BLaER1 treated with 17β-estradiol and CSF1 and Interleukin-3, amounts not matched to agents 10 nM and 100 nM (cell line): ENCODE data around the gene ZNF302.

Source experiments
- H3K27ac ChIP-seq, 11 experiments: shearing (Covaris generic); formaldehyde crosslinking; 2 replicates each; pipeline ENCODE4 v1.8.1; 2022
- H3K27me3 ChIP-seq, 11 experiments: shearing (Covaris generic); formaldehyde crosslinking; 2 replicates each; pipeline ENCODE4 v1.8.1; 2022
- H3K36me3 ChIP-seq, 11 experiments: shearing (Covaris generic); formaldehyde crosslinking; 2 replicates each; pipeline ENCODE4 v1.8.1; 2022
- H3K4me1 ChIP-seq, 10 experiments: shearing (Covaris generic); formaldehyde crosslinking; 2 replicates each; pipeline ENCODE4 v1.8.1; 2022
- H3K4me2 ChIP-seq, 11 experiments: shearing (Covaris generic); formaldehyde crosslinking; 2 replicates each; pipeline ENCODE4 v1.8.1; 2022
- H3K4me3 ChIP-seq, 10 experiments: shearing (Covaris generic); formaldehyde crosslinking; 2 replicates each; pipeline ENCODE4 v1.8.1; 2022
- H3K9ac ChIP-seq, 11 experiments: shearing (Covaris generic); formaldehyde crosslinking; 2 replicates each; pipeline ENCODE4 v1.8.1; 2022
- H3K9me3 ChIP-seq, 11 experiments: shearing (Covaris generic); formaldehyde crosslinking; replicated peaks in 1 of 11; 2 replicates each; pipeline ENCODE4 v1.8.1; 2022
- H4K20me1 ChIP-seq, 11 experiments: shearing (Covaris generic); formaldehyde crosslinking; 2 replicates each; pipeline ENCODE4 v1.8.1; 2022
- Cebpa-rat ChIP-seq, 11 experiments: shearing (Covaris generic); IDR thresholded peaks; 2 replicates each; pipeline ENCODE4 v1.8.1; 2022

ZNF302 gene

DNA sequence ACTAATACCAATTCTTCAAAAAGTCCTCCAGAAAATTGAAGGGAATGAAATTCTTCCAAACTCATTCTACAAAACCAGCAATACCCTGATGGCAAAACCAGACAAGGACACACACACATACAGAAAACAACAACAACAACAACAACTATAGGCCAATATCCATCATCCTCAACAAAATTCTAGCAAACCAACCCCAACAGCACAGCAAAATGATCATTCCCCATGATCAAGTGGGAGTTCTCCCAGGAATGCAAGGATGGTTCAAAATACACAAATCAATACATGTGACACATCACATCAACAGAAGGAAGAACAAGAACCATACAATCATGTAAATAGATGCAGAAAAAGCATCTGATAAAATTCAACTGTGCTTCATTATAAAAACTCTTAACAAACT, 37.9 kb downstream of the ZNF302 start:
- no peak overlapping the region for H3K4me3 ChIP-seq
- H4K20me1 ChIP-seq = no peaks in the 10 kb centered on the region
- H3K27ac ChIP-seq = no peak overlapping the region
- H3K27me3 ChIP-seq = no peaks in the 10 kb centered on the region
- no peak overlapping the region for H3K4me2 ChIP-seq
- TF ChIP-seq Cebpa-rat (IDR thresholded peaks at IDR 0.05) = no peak
- peaks cover 31 to 37% (median 35%) of the 10 kb centered on the region in 11 experiments for H3K9me3 ChIP-seq
- no peaks in the 10 kb centered on the region for H3K36me3 ChIP-seq
- H3K9ac ChIP-seq = no peak overlapping the region
- H3K4me1 ChIP-seq = no peaks in the 10 kb centered on the region

GRCh38 chr19:34722353-34722752, 44.9 kb downstream of the ZNF302 start:
- Histone ChIP-seq H3K4me3 (no peak overlapping the region), H3K4me1 (no peaks in the 10 kb centered on the region), H3K9ac (no peak overlapping the region), H3K27ac (no peak overlapping the region), H3K27me3 (no peaks in the 10 kb centered on the region), H3K9me3 (no peaks in the 10 kb centered on the region), H4K20me1 (no peaks in the 10 kb centered on the region), H3K36me3 (no peaks in the 10 kb centered on the region), H3K4me2 (no peak overlapping the region)
- no peak for TF ChIP-seq Cebpa-rat (IDR thresholded peaks at IDR 0.05)

DNA sequence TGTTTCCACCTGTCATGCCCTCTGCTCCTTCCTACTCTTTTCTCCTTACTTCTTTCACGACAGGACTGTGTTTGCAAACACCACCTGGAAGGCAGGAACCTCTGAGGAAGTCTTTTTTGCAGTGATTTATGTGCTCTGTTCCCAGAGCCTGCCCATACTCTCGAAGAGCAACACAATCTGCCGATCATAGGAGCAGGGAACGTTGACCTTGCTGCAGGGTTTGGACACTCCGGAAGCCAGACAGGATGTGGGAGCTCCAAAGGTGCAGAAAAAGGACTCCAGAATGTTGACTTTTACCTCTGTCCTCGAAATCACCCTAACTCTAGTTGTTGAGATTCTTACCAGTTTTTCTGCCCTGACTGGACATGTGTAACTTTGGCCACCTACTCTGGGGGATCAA, 47.9 kb downstream of the ZNF302 start:
- no peak overlapping the region for H3K27ac ChIP-seq
- H3K36me3 ChIP-seq = no peaks in the 10 kb centered on the region

DNA sequence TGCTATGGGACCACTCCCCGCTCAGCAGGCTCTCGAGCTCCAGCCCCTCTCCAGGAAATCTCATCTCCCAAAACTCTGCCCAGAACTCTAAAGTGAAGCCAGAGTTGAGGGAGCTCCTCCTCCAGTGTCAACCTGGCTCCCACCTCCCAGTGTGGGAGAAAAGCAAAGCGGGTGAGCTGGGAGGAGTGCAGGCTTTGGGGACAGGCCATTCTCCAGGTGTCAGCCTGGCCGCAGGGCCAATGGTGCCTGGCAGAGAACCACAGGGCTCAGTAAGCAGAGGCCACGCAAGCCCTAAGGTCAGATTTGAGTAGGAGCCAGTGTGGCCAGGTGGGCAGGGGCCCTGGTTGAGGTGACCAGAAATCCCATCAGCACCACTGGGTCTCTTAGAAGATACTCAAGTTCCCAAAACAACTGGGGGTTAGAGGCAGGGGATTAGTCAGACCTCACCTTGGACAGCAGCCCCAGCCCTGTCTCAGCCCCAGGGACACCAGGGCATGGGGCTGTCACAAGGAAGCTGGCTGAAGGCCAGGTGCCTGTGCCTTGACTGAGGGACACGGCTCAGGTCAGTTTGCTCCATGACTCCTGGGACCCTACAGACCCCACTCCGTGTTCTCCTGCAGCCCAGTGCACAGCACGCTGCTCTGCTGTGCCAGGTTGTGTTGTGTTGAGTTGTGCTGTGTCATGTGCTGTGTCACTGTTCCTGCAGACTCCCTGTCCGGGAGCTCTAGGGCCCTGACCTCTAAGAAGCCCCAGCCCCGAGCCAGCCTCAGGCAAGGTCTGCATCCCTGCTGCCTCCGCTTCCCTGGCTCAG, 53.7 kb downstream of the ZNF302 start:
- peaks cover 0 to 22% (median 11%) of the 10 kb centered on the region in 11 experiments; a peak in 13 of 22 replicates for H3K9me3 ChIP-seq
- H3K4me1 ChIP-seq = peaks cover 21 to 35% (median 30%) of the 10 kb centered on the region in 10 experiments
- no peak overlapping the region for H3K4me3 ChIP-seq
- H3K4me2 ChIP-seq = no peak overlapping the region
- no peak overlapping the region for H3K9ac ChIP-seq
- no peak overlapping the region for H3K27ac ChIP-seq
- no peaks in the 10 kb centered on the region for H3K27me3 ChIP-seq
- no peaks in the 10 kb centered on the region for H4K20me1 ChIP-seq
- no peak for TF ChIP-seq Cebpa-rat (IDR thresholded peaks at IDR 0.05)
- H3K36me3 ChIP-seq = peaks cover 0 to 14% (median 10%) of the 10 kb centered on the region in 11 experiments; a peak in 15 of 22 replicates

More for the DNA sequence above, 47.9 kb downstream of the ZNF302 start:
- no peak overlapping the region for H3K4me3 ChIP-seq
- H3K9ac ChIP-seq = no peak overlapping the region
- H3K9me3 ChIP-seq = peaks cover 0 to 6% (median 0%) of the 10 kb centered on the region in 11 experiments; a peak in 2 of 22 replicates
- TF ChIP-seq Cebpa-rat (IDR thresholded peaks at IDR 0.05) = no peak
- H4K20me1 ChIP-seq = no peaks in the 10 kb centered on the region
- H3K27me3 ChIP-seq = no peaks in the 10 kb centered on the region
- no peaks in the 10 kb centered on the region for H3K4me1 ChIP-seq
- H3K4me2 ChIP-seq = no peak overlapping the region

GRCh38 chr19:34731964-34732363, 54.5 kb downstream of the ZNF302 start:
- Histone ChIP-seq H4K20me1 (no peaks in the 10 kb centered on the region), H3K9me3 (peaks cover 0 to 29% (median 15%) of the 10 kb centered on the region in 11 experiments; a peak in 14 of 22 replicates), H3K36me3 (peaks cover 6 to 21% (median 17%) of the 10 kb centered on the region in 11 experiments; a peak in 17 of 22 replicates), H3K27me3 (no peaks in the 10 kb centered on the region), H3K9ac (no peak overlapping the region), H3K4me2 (peak overlapping the region in 4 of 11 experiments; percentile 92 to 97 (median 94); a peak in 5 of 22 replicates), H3K4me3 (0 out of 20 replicates have a peak overlapping the region, but pooled peaks of 1 of the 10 experiments have one; percentile 75), H3K27ac (no peak overlapping the region), H3K4me1 (peaks cover 21 to 35% (median 30%) of the 10 kb centered on the region in 10 experiments)
- TF ChIP-seq Cebpa-rat (IDR thresholded peaks at IDR 0.05) = no peak

- Histone ChIP-seq H3K27me3 (no peaks in the 10 kb centered on the region), H3K4me2 (peak overlapping the region; percentile 92 to 100 (median 97)), H3K36me3 (peaks cover 14 to 29% (median 23%) of the 10 kb centered on the region in 11 experiments), H3K4me1 (peaks cover 21 to 35% (median 30%) of the 10 kb centered on the region in 10 experiments), H4K20me1 (no peaks in the 10 kb centered on the region), H3K9me3 (peaks cover 4 to 37% (median 22%) of the 10 kb centered on the region in 11 experiments; a peak in 21 of 22 replicates), H3K27ac (peak overlapping the region; percentile 88 to 99 (median 93)), H3K9ac (peak overlapping the region; percentile 86 to 98 (median 94)), H3K4me3 (peak overlapping the region; percentile 72 to 85 (median 78))
- no peak for TF ChIP-seq Cebpa-rat (IDR thresholded peaks at IDR 0.05)
Observed at GRCh38 chr19:34732612-34733211, 55.2 kb downstream of the ZNF302 start.

DNA sequence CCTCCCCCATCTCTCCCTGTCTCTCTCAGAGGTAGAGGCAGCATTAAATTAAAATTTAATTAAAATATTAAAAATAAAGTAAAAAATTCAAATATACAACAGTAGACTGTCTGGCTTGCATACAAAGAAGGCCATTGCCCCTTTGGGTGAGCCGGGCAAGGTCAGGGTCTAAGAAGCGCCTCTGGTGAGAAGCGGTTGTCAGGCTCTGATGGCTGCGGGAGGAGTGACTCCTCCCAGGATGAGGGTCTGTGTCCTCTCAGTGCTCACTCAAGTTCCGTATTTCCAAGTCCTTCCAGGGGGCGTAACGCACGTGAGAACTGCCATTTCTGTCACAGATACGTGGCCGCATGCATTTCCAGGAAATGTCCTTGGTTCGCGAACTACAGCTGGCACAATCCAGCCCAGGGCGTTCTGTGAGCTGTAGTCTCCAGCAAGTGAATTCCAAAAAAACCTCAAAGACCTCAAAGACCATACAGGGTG, 55.8 kb downstream of the ZNF302 start:
- Histone ChIP-seq H3K27ac (peak overlapping the region; percentile 88 to 99 (median 93)), H3K4me1 (peaks cover 21 to 35% (median 30%) of the 10 kb centered on the region in 10 experiments), H3K9ac (peak overlapping the region; percentile 86 to 98 (median 94)), H3K4me2 (peak overlapping the region; percentile 92 to 100 (median 97)), H3K36me3 (peaks cover 20 to 35% (median 29%) of the 10 kb centered on the region in 11 experiments), H3K9me3 (peaks cover 10 to 43% (median 28%) of the 10 kb centered on the region in 11 experiments; a peak in 21 of 22 replicates), H3K4me3 (peak overlapping the region; percentile 72 to 85 (median 78)), H3K27me3 (no peaks in the 10 kb centered on the region), H4K20me1 (no peaks in the 10 kb centered on the region)
- TF ChIP-seq Cebpa-rat (IDR thresholded peaks at IDR 0.05) = no peak

DNA sequence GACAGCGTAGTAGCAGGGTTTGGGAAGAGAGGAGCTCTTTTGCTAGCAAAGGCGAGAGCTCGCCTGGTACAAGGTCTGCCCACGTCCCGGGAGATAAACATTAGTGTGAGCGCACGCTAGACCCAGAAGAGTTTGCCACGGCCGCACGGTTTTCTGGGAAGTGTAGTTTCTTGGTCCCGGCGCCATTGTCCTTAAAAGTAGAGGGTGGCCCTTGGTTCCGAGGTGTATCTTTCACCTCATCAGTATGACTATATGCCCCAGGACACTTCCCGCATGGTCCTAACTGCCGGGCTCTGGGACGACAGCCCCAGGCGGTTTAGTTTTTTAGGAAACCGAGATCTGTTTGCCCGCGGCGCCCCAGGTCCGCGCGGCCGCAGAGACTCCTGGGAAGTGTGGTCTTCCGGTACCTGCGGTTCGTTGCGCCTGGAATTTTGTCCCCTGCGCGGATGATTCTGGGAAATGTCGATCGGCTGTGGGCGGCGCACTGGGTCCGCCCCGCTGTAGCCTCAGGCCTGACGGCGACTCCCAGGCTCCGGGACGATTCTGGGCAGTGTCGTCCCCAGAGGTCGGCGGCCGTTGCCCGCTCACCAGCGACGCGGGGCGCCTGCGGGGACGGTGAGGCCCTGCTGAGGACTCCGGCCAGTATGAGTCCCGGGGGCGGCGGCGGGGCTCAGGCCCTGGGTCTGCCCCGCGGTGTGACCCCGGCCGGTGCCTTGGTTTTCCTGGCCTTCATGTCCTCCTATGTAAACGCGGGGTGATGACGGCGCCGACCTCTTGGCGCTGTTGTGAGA, 56.5 kb downstream of the ZNF302 start, which contains the start of gene ZNF181:
Gene ZNF181 (plus strand): TSS at position 498 of the 791 bp plus-strand sequence. CDS start 795 bp downstream, outside the sequence.
- Histone ChIP-seq H3K36me3 (peaks cover 26 to 41% (median 35%) of the 10 kb centered on the region in 11 experiments), H3K9me3 (peaks cover 16 to 45% (median 35%) of the 10 kb centered on the region in 11 experiments), H3K9ac (peak within 1 kb of the TSS; percentile 86 to 98 (median 94)), H3K4me3 (peak within 1 kb of the TSS; percentile 72 to 85 (median 78)), H3K4me1 (peaks cover 21 to 35% (median 30%) of the 10 kb centered on the region in 10 experiments), H3K4me2 (peak within 1 kb of the TSS; percentile 92 to 100 (median 97)), H3K27me3 (no peaks in the 10 kb centered on the region), H3K27ac (peak within 1 kb of the TSS; percentile 88 to 99 (median 93)), H4K20me1 (no peaks in the 10 kb centered on the region)
- no peak for TF ChIP-seq Cebpa-rat (IDR thresholded peaks at IDR 0.05)
